H1 (cell line): ENCODE results near the gene NRXN3. TPM values are rescaled to one million over a fixed set of nuclear protein-coding genes. Genes with fewer than 3 reads are reported as not detected.

Source experiments
- CHD7 ChIP-seq: fragments of 300-600 bp; sonication (generic); IDR thresholded peaks from 2 replicates; pipeline ENCODE4 v1.7.1; 2012; ENCODE audit warnings: low read length, moderate library complexity, mild to moderate bottlenecking, inconsistent platforms; ENCODE audit not compliant: insufficient replicate concordance
- POLR2A ChIP-seq, 2 experiments: IDR thresholded peaks; 1 replicate in 1 of 2; 2 replicates in 1 of 2; pipeline ENCODE4 v1.6.1; 2011; ENCODE audit warnings: low read depth in 2 of 2, low read length in 2 of 2, mild to moderate bottlenecking in 2 of 2; ENCODE audit errors: control extremely low read depth in 1 of 2
- SP4 ChIP-seq: IDR thresholded peaks from 2 replicates; pipeline ENCODE4 v1.6.1; 2012; ENCODE audit warnings: low read length, inconsistent platforms
- polyA plus RNA-seq, 7 experiments: library from polyadenylated mRNA; depleted of rRNA in 3 of 7; stranded (reverse) in 5 of 7; unstranded in 2 of 7; fragments of >200 nt in 5 of 7; fragments of 200-250 nt in 2 of 7; gene quantifications; 1 replicate in 5 of 7; 2 replicates in 1 of 7; 4 replicates in 1 of 7; pipeline versions ENCODE4 v1.2.1 to v1.2.3, GENCODE V29; 2011 to 2013; ENCODE audit warnings: missing spikeins in 2 of 7, mixed read lengths in 2 of 7
- total RNA-seq: library from RNA; stranded (reverse); fragmentation: NEBNext Ultra II Directional; extraction: Animal tissue kit (Norgen Biotek cat#: 25700); gene quantifications from 2 replicates; pipeline ENCODE4 v1.2.1, GENCODE V29; 2021

The NRXN3 gene
- total and polyA plus RNA-seq, 2 of the 8 experiments (the other 6 are each of a cell fraction or from before 2014, with no cell fraction given): 2.6 to 4.1 TPM

- TF ChIP-seq CHD7: no peak
- TF ChIP-seq POLR2A (IDR thresholded peaks at IDR 0.05; ENCODE audit: control extremely low read depth in 1 of 2, low read depth in 2 of 2, low read length in 2 of 2): no peak
- no peak for TF ChIP-seq SP4
- TF ChIP-seq, all 59 proteins: peak for 0
Observed at GRCh38 chr14:79417961-79418360, 1247.8 kb downstream of the NRXN3 start (continued).
